Measurements from ENCODE around the gene XYLT1.

XYLT1 gene

DNA sequence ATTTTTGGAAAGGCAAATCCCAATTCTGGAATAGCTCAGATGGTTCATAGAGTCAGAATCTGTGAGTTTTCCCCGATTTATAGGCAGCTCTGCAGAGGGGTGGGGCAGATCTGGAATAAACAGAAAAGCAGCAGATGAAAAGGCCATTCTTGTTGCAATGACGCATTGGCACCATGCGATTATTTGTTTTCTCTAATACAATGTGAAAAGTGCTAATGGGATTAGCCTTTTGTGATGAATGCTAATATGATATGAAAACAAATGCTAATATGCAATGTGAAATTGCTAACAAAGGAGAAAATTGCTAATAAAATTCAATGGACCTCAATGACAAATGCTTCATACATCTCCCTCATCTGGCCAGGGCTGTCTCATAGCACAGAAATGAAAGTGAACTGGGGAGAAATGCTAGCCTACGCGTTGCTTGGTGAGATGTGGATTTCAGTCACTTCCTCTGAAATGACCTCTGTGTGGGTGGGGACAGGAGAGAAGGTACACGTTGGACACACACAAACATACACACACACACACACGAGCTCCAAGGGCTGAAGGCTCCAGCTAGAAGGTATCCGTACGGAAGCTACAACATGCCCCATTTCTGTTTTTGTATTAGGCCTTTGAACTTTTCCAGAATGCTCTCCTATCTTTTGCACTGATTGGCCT, 394.5 kb downstream of the XYLT1 start:
- no peak for DNase-seq

DNA sequence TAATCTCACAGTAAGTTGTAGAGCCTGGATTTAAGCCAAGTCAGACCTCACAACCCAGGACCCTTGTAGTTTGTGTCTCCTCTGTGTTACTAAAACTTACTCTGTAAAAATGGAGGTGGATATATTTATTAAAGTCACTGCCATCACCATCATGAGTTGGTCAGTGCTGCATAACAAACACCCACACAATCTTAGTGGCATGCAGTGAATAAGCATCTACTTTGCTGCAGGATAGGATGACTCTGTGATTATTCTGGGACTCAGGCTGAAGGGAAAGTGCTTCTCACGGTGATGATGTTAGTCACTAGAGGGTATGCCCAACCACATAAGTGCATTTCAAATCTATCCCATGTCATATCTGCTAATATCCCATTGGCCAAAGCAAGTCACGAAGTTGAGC, 398.7 kb downstream of the XYLT1 start:
- no peak for DNase-seq

DNA sequence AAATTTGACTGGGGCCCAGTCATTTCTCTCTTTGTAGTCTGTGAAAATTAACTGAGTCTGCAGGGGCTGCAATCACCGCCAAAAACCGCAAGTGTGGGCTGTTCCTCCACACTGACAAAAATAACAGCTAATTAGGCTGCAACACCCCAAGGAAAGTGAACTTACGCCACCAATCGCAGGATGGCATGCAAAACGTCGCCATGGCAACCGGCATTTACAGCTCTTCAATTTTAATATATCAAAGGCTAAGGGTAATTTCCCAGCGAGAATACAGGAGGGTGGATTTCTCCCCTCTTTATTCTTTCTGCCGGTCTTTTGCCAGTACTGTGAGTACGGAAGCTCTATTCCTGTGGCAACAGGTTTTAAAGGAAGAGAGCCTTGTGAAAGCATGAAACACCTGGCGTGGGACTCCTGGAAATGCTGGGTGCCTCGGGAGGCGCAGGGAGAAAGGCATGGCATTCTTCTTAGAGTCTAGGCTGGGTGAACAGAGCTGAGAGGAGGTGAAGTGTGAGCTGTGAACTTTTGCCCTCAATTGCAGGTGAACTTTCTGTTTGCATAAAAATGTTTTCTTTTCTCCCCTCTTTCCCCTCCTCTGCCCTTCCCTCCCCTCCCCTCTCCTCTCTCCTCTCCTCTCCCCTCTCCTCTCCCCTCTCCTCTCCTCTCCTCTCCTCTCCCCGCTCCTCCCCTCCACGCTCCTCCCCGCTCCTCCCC, 399.7 kb downstream of the XYLT1 start:
- DNase-seq = peak; percentile 79

DNA sequence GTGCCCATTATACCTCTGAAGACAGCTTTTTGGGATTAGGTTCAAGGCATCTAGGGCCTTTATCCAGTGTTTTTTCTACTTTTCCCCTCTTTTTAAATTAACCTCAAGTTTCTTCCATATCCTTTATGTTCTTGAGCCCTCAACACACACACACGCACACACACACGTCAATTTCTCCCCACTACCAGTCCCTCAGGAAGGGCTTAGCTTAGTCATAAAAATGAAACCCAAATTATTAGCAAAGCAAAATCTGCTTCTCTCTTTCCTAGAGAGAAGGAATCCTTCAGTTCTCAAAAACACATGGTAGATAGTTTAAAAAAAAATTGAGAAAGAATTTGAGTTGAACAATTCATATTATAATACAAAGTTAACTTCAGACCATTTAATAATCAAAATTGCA, 401.1 kb downstream of the XYLT1 start:
- no peak for DNase-seq

DNA sequence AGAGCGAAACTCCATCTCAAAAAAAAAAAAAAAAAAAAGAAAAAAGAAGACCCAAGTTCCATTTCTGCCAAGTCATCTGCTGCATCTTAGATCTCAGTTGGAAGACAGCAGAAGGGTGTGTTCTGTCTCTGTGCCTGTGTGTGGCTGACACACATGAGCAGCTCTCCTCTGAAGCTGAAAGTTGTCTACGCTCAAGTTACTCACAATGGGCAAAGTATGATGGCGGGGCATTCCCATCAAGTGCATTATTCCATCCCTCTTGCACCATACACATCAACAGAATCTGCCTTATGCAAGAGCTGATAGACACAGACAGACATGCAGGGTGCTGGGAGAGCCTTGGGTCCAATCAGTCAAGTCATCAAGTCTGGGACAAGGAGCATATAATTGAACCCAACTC, 402.2 kb downstream of the XYLT1 start:
- no peak for DNase-seq

DNA sequence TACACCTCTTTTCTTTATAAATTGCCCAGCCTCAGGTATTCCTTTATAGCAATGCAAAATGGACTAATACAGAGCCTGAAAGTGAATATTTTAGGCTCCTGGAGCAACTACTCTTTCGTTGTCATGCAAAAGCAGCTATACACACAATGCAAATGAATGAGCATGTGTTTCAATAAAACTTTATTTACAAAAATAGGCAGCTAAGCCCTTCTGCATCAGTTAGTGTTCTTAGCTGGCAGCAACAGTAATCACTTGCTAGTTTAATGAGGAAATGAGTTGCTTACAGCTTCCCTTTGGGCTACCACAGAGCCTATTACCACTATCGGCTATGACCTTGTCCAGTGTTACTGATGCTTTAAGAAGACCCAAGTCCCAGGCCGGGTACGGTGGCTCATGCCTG, 402.9 kb downstream of the XYLT1 start:
- DNase-seq = no peak

DNA sequence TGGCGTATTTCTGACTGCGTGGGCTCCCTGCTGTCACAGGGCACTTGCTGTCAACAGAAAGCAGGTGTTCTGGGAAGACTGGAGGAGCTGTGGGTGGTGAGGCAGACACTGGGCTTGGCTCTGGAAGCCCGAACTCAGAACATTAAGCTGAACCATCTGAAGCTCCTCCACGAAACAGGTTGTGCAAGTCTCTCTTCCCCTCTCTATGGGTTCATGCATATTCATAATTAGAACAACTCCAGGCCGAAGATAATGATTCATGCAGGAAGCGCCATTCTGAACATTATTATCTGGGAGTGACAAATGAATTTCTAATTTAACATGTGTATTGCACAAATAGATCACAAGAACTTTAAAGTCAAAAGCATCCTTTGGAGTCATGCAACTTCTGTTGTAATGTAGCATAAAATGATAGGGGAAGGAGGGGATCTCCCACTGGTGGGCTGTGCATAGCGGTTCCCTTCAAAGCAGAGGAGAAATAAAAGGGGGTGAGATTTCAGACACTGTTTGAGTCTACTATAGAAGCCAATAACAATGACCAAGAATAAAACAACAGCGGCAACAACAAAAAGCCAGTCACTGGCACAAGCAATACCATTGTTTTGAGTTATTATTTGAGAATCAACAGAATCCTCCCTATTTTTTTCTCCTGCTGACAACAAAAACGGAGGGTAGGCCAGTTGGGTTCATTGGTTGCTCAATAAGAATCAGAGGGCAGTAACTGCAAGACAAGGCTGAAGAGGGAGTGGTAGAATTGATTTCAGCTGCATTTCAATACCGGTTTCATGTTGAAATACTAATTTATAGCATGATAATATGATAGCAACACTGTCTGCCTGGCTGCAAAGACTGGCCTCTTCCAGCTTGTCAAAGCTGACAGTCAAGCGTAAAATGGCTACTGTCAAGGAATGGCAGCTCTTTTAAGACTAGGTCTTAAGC, 407.3 kb downstream of the XYLT1 start:
- no peak for DNase-seq

DNA sequence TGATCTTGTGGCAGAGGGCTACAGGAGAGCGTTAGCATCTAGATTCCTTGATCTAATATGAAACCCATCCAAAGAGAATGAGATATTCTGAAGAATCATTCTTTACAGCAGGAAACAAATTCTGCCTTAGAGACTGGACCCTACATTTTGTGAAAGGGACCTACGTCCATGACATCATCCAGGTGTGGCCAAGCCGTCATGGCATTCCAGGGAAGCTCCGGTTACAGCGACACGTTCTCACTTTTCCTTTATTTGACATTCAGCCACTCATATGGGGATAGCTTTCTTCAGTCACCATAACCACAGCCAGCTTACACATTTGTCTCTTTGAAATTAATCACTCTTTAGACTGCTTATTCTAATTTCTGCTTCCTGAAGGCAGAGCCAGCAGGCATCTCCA, 408.1 kb downstream of the XYLT1 start:
- DNase-seq = no peak

DNA sequence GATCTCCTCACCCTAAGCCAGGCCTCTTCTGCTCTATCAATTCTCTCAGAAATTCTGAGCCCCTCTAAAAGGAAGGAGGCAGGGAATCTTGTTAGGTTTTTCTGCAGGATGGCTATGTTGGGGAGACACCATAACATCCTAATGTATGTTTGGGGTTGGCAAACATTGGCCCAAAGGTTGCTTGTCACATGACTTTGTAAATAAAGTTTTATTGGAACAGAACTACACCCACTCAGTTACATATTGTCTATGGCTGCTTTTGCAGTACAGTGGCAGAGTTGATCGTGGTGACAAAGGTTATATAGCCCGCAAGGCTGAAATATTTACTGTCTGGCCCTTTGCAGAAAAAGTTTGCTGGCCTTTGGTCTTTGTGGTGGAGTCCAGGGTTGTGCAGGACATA, 409.4 kb downstream of the XYLT1 start:
- DNase-seq = no peak

DNA sequence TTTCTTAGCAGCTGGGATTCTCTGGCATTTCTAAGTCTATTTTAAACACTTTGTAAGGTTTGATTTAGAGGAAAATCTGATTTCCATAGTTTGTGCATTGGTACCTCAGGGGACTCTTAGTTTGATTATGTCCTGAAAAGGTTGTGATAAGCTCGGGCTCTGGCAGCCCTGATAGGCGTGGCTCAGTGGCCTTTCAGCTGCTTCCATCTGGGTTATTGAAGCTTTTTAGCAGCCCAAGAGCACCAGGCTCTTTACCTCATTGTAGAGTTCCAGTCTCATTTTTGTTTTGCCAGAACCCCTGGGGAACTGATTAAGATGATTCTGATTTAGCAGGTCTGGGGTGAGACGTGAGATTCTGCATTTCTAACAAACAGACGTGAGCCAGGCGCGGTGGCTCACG, 412.3 kb downstream of the XYLT1 start:
- DNase-seq = no peak

DNA sequence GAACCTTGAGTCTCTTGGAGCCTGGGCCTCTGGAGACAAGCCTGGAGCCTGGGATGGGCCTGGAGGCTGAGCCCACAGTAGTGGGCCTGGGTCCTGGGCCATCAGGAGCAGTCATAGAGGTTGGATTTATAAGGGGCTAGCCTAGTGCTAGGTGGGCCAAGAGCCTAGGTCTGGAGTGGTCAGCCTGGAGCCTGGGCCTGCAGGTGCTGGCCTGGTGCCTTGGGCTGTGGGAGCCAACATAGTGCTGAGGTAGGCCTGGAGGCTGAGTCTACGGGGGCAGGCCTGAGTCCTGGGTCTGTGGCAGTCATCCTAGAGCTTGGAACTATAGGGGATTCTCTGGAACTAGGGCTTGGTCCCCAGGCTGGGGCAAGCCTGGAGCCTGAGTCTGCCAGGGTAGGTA, 414.1 kb downstream of the XYLT1 start:
- DNase-seq = no peak

DNA sequence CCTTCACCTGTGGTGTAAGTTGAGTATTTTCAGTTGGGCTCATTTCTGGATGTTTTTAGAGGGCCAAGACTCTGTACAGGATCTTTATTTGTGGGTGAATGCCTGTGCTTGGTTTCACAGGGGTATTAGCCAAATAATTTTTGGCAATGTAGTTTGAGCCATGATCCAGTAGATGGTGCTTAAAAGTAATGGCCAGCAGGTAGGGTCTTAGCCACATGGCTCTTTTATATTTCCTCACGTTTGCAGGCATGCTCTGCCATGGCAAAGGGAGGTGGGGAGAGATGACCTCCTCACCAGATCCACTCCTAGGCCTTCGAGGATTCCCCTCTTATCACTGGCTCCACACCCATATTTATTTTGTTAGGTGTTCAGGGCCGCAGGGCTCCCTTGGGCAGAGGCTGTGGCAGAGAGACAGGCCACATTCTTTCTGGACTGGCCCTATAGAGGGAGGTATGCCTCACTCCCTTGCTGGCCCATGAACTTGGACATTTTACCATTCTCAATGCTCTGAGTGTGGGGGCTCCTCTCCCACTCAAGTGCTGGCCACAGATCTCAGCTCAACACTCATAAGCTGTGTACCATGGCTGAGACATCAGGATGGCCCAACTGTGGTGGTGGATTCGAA, 417.1 kb downstream of the XYLT1 start:
- DNase-seq = no peak

Data from T-helper 9 cell (primary cell).